Skeletal muscle satellite cell (primary cell): Measurements from ENCODE around the gene KIF5C.

Experiments
- H3K27me3 ChIP-seq: 2 replicates; pipeline ENCODE4 v1.7.0; 2013; ENCODE audit warnings: low read length; ENCODE audit not compliant: control insufficient read depth, insufficient read depth
- H3K36me3 ChIP-seq: 2 replicates; pipeline ENCODE4 v1.7.0; 2013; ENCODE audit warnings: mild to moderate bottlenecking, control low read depth, low read length; ENCODE audit not compliant: insufficient read depth
- H3K4me1 ChIP-seq: 2 replicates; pipeline ENCODE4 v1.7.0; 2013; ENCODE audit warnings: low read length; ENCODE audit not compliant: control insufficient read depth, insufficient read depth
- H3K4me2 ChIP-seq: 2 replicates; pipeline ENCODE4 v1.7.0; 2013; ENCODE audit warnings: mild to moderate bottlenecking, low read length
- H3K4me3 ChIP-seq: 2 replicates; pipeline ENCODE4 v1.7.0; 2013; ENCODE audit warnings: low read length
- H3K9ac ChIP-seq: 2 replicates; pipeline ENCODE4 v1.7.0; 2013; ENCODE audit warnings: mild to moderate bottlenecking, low read depth, low read length, moderate library complexity
- H3K9me3 ChIP-seq: replicated peaks from 2 replicates; pipeline ENCODE4 v1.7.0; 2013; ENCODE audit warnings: mild to moderate bottlenecking, control low read depth, low read length

The KIF5C gene

DNA sequence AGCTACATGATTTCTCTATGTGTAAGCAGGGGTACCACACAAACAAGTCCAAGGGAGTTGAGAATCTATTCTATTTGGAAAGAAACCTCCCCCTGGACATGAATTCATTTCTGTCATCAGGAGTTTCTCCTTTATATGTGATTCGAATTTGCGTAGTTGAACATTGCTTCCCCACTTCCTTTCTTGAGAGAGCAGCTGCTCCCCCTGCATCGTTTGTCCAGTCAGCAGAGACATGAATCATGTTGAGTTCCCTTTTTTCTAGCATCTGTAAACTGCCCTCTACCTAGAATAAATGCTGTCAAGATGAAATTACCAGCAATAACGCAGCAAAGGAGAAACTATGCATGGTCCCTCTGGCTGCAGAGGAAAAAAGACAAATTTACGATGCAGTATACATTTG lies 73.8 kb downstream of the KIF5C start:
- Histone ChIP-seq H3K9ac (no peak overlapping the region), H3K4me3 (no peak overlapping the region), H3K4me1 (no peaks in the 10 kb centered on the region), H3K27me3 (no peaks in the 10 kb centered on the region), H3K36me3 (no peaks in the 10 kb centered on the region), H3K4me2 (no peak overlapping the region), H3K9me3 (no peaks in the 10 kb centered on the region)

DNA sequence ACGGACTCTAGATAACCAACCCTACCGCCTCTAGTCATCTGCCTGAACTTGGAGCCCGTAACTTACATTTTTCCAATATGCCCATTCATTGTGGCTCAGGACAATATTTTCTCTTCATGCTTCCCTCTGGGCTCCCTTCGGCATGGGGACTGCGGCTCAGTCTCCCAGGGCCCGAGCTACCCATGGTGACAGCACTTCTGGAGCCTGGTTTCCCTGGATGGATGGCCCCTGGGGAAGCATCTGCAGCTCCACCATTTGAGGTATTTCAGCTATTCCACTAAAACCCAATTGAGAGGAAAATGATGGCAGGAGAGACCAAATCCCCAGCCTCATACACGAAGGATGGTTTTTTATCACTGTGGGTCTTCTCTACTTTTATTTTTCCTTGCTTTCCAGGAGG lies 74.3 kb downstream of the KIF5C start:
- Histone ChIP-seq H3K4me3 (no peak overlapping the region), H3K9ac (no peak overlapping the region), H3K36me3 (no peaks in the 10 kb centered on the region), H3K9me3 (no peaks in the 10 kb centered on the region), H3K4me1 (no peaks in the 10 kb centered on the region), H3K27me3 (no peaks in the 10 kb centered on the region), H3K4me2 (no peak overlapping the region)

DNA sequence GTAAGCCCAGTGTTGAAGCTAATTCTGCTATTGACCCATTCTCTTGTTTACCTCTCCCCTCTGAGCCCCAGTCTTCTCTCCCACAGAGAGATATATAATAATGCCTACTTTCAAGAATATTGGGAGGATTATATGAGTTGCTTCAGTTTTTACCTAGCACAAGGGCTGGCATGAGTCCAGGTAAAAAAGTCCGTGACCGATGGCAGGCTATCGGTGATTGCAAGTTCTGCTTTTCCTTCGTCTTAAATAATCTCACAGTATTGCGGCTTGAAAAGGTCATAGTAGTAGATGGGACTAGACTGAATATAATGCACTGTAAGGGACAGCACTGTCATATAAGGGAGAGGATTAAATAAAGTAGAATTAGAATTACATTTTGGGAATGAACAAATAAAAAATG lies 77.6 kb downstream of the KIF5C start:
- no peak overlapping the region for H3K9ac ChIP-seq
- H3K4me3 ChIP-seq, result no peak overlapping the region
- H3K4me1 ChIP-seq, result no peaks in the 10 kb centered on the region
- no peak overlapping the region for H3K4me2 ChIP-seq
- H3K9me3 ChIP-seq, result no peaks in the 10 kb centered on the region
- H3K27me3 ChIP-seq, result no peaks in the 10 kb centered on the region
- no peaks in the 10 kb centered on the region for H3K36me3 ChIP-seq

GRCh38 chr2:148953426-148953825 lies 78.4 kb downstream of the KIF5C start:
- Histone ChIP-seq H3K9ac (no peak overlapping the region), H3K9me3 (no peaks in the 10 kb centered on the region), H3K4me1 (no peaks in the 10 kb centered on the region), H3K4me3 (no peak overlapping the region), H3K36me3 (no peaks in the 10 kb centered on the region), H3K4me2 (no peak overlapping the region), H3K27me3 (no peaks in the 10 kb centered on the region)

- no peaks in the 10 kb centered on the region for H3K9me3 ChIP-seq
- no peak overlapping the region for H3K4me2 ChIP-seq
- no peak overlapping the region for H3K9ac ChIP-seq
- H3K4me1 ChIP-seq, result no peaks in the 10 kb centered on the region
- no peaks in the 10 kb centered on the region for H3K27me3 ChIP-seq
- H3K36me3 ChIP-seq, result no peaks in the 10 kb centered on the region
- no peak overlapping the region for H3K4me3 ChIP-seq
These were observed 79.5 kb downstream of the KIF5C start for GRCh38 chr2:148954536-148954935.

DNA sequence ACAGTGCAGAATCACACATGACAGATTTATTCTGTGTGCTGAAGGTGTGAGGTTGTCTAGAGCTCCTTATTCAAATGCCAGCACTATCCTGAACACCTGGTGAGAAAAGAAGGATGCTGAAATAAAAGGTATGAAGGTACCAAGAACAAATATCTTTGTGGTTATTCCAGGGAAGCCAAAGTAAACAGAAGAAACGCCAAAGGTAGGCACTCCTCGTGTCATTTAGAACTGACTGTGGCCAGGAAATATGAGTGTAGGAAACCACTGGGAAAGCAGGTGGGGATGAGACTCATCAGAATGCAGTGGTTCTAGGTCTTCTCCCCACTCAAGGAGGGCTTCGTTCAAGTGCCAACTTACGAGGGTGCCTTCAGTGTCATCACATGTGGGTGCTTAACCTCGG lies 80.8 kb downstream of the KIF5C start:
- Histone ChIP-seq H3K4me1 (no peaks in the 10 kb centered on the region), H3K36me3 (no peaks in the 10 kb centered on the region), H3K4me2 (no peak overlapping the region), H3K9me3 (no peaks in the 10 kb centered on the region), H3K27me3 (no peaks in the 10 kb centered on the region), H3K9ac (no peak overlapping the region), H3K4me3 (no peak overlapping the region)

DNA sequence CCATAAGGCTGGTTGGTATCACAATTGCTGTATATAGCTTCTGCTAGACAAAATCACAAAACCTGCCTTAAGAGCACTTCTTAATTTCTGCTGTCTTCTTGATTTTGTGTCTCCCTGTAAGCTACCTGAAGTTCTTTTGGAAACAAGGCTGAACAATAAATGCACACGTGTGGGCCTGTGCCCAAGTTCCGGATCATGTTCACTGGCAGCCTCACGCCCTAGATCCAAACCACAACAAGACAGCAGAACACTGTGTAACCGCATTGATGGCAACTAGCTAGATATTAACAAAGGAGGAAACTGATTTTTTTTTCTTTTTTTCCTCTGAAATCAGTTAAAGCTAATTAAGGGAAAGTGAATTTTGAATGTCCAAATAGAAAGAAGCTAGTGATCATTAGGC lies 82.0 kb downstream of the KIF5C start:
- H3K4me2 ChIP-seq, result no peak overlapping the region
- no peaks in the 10 kb centered on the region for H3K4me1 ChIP-seq
- H3K9ac ChIP-seq, result no peak overlapping the region
- H3K36me3 ChIP-seq, result no peaks in the 10 kb centered on the region
- H3K4me3 ChIP-seq, result no peak overlapping the region
- H3K27me3 ChIP-seq, result no peaks in the 10 kb centered on the region
- no peaks in the 10 kb centered on the region for H3K9me3 ChIP-seq

GRCh38 chr2:148959745-148960144 lies 84.7 kb downstream of the KIF5C start:
- Histone ChIP-seq H3K9ac (no peak overlapping the region), H3K9me3 (no peaks in the 10 kb centered on the region), H3K4me3 (no peak overlapping the region), H3K4me1 (no peaks in the 10 kb centered on the region), H3K4me2 (no peak overlapping the region), H3K27me3 (no peaks in the 10 kb centered on the region), H3K36me3 (no peaks in the 10 kb centered on the region)

- Histone ChIP-seq H3K4me2 (no peak overlapping the region), H3K27me3 (no peaks in the 10 kb centered on the region), H3K4me3 (no peak overlapping the region), H3K36me3 (no peaks in the 10 kb centered on the region), H3K9ac (no peak overlapping the region), H3K4me1 (no peaks in the 10 kb centered on the region), H3K9me3 (no peaks in the 10 kb centered on the region)
These were observed 85.5 kb downstream of the KIF5C start for GRCh38 chr2:148960483-148960882.

DNA sequence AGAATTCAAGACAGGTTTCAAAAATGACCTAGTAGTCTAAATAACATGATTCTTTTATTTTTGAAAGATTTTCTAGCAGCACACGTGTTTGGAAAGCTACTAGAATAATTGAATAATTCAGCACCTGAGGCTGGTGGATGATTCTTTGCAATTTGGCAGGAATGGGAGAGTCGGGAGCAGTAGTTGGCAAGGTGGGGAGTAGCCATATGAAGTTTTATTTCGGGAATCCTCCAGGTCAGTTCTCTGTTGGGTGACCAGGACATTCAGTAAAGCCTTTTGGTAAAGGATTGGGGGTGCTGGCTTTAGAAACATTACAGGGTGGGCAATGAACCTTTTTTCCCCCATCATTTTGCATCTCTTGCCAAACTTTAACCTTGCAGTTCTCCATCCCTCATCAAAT lies 88.4 kb downstream of the KIF5C start:
- Histone ChIP-seq H3K4me3 (no peak overlapping the region), H3K4me1 (no peaks in the 10 kb centered on the region), H3K27me3 (no peaks in the 10 kb centered on the region)

DNA sequence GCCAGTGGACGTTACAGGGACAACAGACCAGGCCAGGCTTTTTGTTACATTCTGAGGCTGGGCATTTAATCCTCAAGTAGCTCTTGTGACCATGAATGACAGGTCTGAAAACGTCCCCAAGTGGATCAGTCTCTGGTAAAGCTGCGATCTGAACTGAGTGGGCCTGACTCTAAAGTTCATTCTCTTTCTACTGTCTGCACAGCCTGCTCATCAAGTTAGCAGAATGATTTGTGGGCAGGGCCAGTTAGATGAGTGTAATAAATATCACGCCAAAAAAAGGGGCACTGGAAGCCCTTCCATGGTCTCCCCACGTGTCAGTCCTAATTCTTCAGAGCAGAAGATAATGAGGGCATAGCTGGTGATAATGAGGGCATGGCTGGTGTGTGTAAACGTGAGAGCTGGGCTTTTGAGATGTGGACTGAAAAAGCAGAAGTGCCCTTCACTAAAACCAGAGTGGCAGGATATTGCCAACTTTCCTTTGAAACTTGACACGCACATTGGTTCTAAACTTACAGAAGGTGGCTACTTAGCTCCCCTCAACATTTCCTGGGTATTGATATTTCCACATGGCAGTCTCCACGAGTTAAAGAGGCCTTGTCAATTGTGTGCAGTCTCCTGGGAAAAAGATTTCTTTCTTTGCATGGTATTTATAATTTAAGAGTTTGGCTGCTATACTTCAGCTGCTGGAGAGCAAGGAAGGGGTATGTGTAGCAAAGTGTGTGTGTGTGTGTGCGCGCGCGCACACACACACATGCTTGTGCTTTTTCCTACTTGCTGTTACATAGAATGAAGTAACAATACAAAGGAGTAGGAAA lies 90.8 kb downstream of the KIF5C start:
- H3K4me2 ChIP-seq, result no peak overlapping the region
- no peak overlapping the region for H3K4me3 ChIP-seq
- H3K36me3 ChIP-seq, result no peaks in the 10 kb centered on the region
- H3K9me3 ChIP-seq, result no peaks in the 10 kb centered on the region
- no peak overlapping the region for H3K9ac ChIP-seq
- peaks cover 3% of the 10 kb centered on the region for H3K27me3 ChIP-seq
- no peaks in the 10 kb centered on the region for H3K4me1 ChIP-seq

More for the DNA sequence above, 88.4 kb downstream of the KIF5C start:
- no peaks in the 10 kb centered on the region for H3K36me3 ChIP-seq
- H3K4me2 ChIP-seq, result no peak overlapping the region
- H3K9me3 ChIP-seq, result no peaks in the 10 kb centered on the region
- no peak overlapping the region for H3K9ac ChIP-seq

- Histone ChIP-seq H3K27me3 (peaks cover 3% of the 10 kb centered on the region), H3K4me1 (no peaks in the 10 kb centered on the region), H3K4me3 (no peak overlapping the region)
These were observed 91.4 kb downstream of the KIF5C start for GRCh38 chr2:148966438-148966758.

More at GRCh38 chr2:148966438-148966758, 91.4 kb downstream of the KIF5C start:
- Histone ChIP-seq H3K9ac (no peak overlapping the region), H3K36me3 (no peaks in the 10 kb centered on the region), H3K4me2 (no peak overlapping the region), H3K9me3 (no peaks in the 10 kb centered on the region)
